OCI-LY7 (cell line): Measurements from ENCODE around the gene CDC123.

Experiments used
- EZH2phosphoT487 ChIP-seq: fragments of 200-600 bp; sonication (generic); IDR thresholded peaks from 2 replicates; pipeline ENCODE4 v1.6.1; 2018; ENCODE audit warnings: low read depth, borderline replicate concordance, mild to moderate bottlenecking, mixed run types, antibody characterized with exemption, low read length, moderate library complexity, mixed read lengths
- TF ChIP-seq, protein P1 (sequence below): fragments of 200-600 bp; sonication (generic); conservative IDR thresholded peaks from 2 replicates; pipeline ENCODE4 v1.5.1; 2014; ENCODE audit warnings: mild to moderate bottlenecking, antibody characterized with exemption, low read length, moderate library complexity, mixed read lengths

DNA sequence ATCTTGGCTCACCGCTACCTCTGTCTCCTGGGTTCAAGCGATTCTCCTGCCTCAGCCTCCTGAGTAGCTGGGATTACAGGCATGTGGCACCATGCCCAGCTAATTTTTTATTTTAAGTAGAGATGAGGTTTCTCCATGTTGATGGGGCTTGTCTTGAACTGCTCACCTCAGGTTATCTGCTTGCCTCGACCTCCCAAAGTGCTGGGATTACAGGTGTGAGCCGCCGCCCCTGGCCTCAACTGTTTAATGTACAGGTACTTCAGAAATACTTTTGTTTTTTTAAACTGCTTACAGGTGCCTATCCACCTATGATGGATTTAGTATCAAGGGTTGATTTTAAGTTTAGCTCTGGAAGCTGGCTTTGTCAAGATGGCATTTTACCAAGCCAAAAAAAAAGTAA is 55.6 kb downstream of the CDC123 start:
- TF ChIP-seq, protein P1, sequence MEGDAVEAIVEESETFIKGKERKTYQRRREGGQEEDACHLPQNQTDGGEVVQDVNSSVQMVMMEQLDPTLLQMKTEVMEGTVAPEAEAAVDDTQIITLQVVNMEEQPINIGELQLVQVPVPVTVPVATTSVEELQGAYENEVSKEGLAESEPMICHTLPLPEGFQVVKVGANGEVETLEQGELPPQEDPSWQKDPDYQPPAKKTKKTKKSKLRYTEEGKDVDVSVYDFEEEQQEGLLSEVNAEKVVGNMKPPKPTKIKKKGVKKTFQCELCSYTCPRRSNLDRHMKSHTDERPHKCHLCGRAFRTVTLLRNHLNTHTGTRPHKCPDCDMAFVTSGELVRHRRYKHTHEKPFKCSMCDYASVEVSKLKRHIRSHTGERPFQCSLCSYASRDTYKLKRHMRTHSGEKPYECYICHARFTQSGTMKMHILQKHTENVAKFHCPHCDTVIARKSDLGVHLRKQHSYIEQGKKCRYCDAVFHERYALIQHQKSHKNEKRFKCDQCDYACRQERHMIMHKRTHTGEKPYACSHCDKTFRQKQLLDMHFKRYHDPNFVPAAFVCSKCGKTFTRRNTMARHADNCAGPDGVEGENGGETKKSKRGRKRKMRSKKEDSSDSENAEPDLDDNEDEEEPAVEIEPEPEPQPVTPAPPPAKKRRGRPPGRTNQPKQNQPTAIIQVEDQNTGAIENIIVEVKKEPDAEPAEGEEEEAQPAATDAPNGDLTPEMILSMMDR, result no peak
- no peak for TF ChIP-seq EZH2phosphoT487
